ENCODE results near the gene PCSK9. TPM values are rescaled to one million over a fixed set of nuclear protein-coding genes. Genes with fewer than 3 reads are reported as not detected.

The PCSK9 gene
- total and polyA plus RNA-seq, 2 of the 4 experiments (the other 2 are of a cell fraction) = under 0.01 to 0.17 TPM

GRCh38 chr1:55021942-55022546, 17.3 kb upstream of the PCSK9 start:
- ChIA-PET POLR2A (ENCODE audit: unreplicated experiment) (no interaction called here), CTCF (interaction anchor here (0.6 to 2.1 kb wide), 14 partner anchors 14 to 137 kb away, joined by 3 to 35 read pairs (median 4); no protein-coding TSS in a partner anchor)
- Histone ChIP-seq H2AFZ (replicated peaks; ENCODE audit: low read length, poor library complexity) (peak overlapping the region; percentile 97), H2BK15ac (ENCODE audit: low read depth, low read length) (no peak overlapping the region; the same call in 2 of the 3 replicates), H3K9ac (ENCODE audit: low read depth, low read length) (peak overlapping the region; percentile 27; the same call in 1 of the 2 replicates), H3K27ac (ENCODE audit: insufficient read depth, low read length) (no peak overlapping the region), H2AK9ac (replicated peaks; ENCODE audit: low read depth, low read length, poor library complexity) (peak overlapping the region; percentile 83), H2BK5ac (ENCODE audit: low read depth, low read length, poor library complexity, severe bottlenecking) (no peak overlapping the region), H4K5ac (ENCODE audit: low read depth, low read length) (peak overlapping the region; percentile 86), H3K14ac (replicated peaks; ENCODE audit: low read depth, low read length) (no peak overlapping the region), H2BK20ac (ENCODE audit: low read depth, low read length) (0 out of 2 replicates have a peak overlapping the region, but pooled peaks have one; percentile 9), H3K4me1 (ENCODE audit: control insufficient read depth, insufficient read depth, low read length) (no peaks in the 10 kb centered on the region), H3K9me1 (ENCODE audit: insufficient read depth, low read length) (no peaks in the 10 kb centered on the region), H3K56ac (ENCODE audit: extremely low read depth, insufficient read depth, low read length) (no peak overlapping the region), H4K8ac (ENCODE audit: low read depth in 2 of 2, low read length in 2 of 2) (peak overlapping the region; percentile 88 to 94), H3K27me3 (ENCODE audit: control insufficient read depth, insufficient read depth, low read length) (peaks cover 29% of the 10 kb centered on the region), H3K36me3 (ENCODE audit: control insufficient read depth, insufficient read depth, low read length) (no peaks in the 10 kb centered on the region), H3K4ac (ENCODE audit: low read depth, low read length) (peak overlapping the region; percentile 84), H4K91ac (ENCODE audit: insufficient read depth, low read depth, low read length) (no peak overlapping the region), H3K4me2 (ENCODE audit: low read depth, low read length) (no peak overlapping the region), H3K4me3 (ENCODE audit: insufficient read depth, low read depth, low read length) (no peak overlapping the region), H3K9me3 (ENCODE audit: control insufficient read depth, insufficient read depth, low read length) (no peaks in the 10 kb centered on the region), H3K79me1 (ENCODE audit: low read depth in 1 of 2, low read length in 2 of 2) (no peaks in the 10 kb centered on the region), H2BK120ac (ENCODE audit: low read depth, low read length) (0 out of 2 replicates have a peak overlapping the region, but pooled peaks have one; percentile 55), H2AK5ac (ENCODE audit: low read depth, low read length) (0 out of 2 replicates have a peak overlapping the region, but pooled peaks have one; percentile 39), H3K18ac (ENCODE audit: low read depth, low read length) (no peak overlapping the region), H4K20me1 (ENCODE audit: insufficient read depth, low read length) (no peaks in the 10 kb centered on the region), H3K23ac (ENCODE audit: low read depth, low read length) (no peak overlapping the region)
- WGBS, 2 experiments (ENCODE audit: extremely low coverage in 2 of 2, insufficient read length in 1 of 2) = 8% methylated on average over 5 of the region's 15 CpGs; no CpG with 5 or more reads in 1 of the 2 experiments
- peak; percentile 100 for ATAC-seq (ENCODE audit: low read depth)
- DNase-seq = peak; percentile 88
- intact Hi-C loops (cut with micrococcal nuclease) (loop anchor here (1.0 kb wide), 2 partner anchors 72 to 77 kb away; no protein-coding TSS in a partner anchor), in situ Hi-C loops (cut with MboI; ENCODE audit: low sequenced_read_pairs) (no loop called here), dilution Hi-C loops (cut with HindIII; ENCODE audit: low sequenced_read_pairs, unreplicated experiment) (no loop called here)
- BruUV-seq (replicated peaks) = no TSS peak
- TF ChIP-seq MAZ (IDR thresholded peaks at IDR 0.05; ENCODE audit: borderline replicate concordance, low read depth, low read length) = no peak
- no peak for TF ChIP-seq ELK1 (IDR thresholded peaks at IDR 0.05; ENCODE audit: borderline replicate concordance, low read depth, low read length)
- no peak for TF ChIP-seq MXI1 (IDR thresholded peaks at IDR 0.05; ENCODE audit: borderline replicate concordance, low read depth, low read length)
- TF ChIP-seq BHLHE40 (IDR thresholded peaks at IDR 0.05; ENCODE audit: low read depth, low read length) = 0 out of 2 replicates have a peak, but pooled peaks have one; percentile 7
- no peak for TF ChIP-seq NFE2L2 (IDR thresholded peaks at IDR 0.05; ENCODE audit: low read depth, low read length)
- TF ChIP-seq MAFK (IDR thresholded peaks at IDR 0.05; ENCODE audit: low read depth, low read length) = no peak
- TF ChIP-seq RCOR1 (IDR thresholded peaks at IDR 0.05; ENCODE audit: insufficient replicate concordance, low read length) = peak; percentile 77
- TF ChIP-seq CHD1 (IDR thresholded peaks at IDR 0.05; ENCODE audit: low read depth, low read length) = no peak
- TF ChIP-seq USF2 (IDR thresholded peaks at IDR 0.05; ENCODE audit: low read depth, low read length) = 0 out of 2 replicates have a peak, but pooled peaks have one; percentile 10
- TF ChIP-seq SMC3 (IDR thresholded peaks at IDR 0.05; ENCODE audit: low read depth, low read length) = peak; percentile 86
- TF ChIP-seq CEBPB (IDR thresholded peaks at IDR 0.05; ENCODE audit: low read depth, low read length) = no peak
- peak; percentile 97 for TF ChIP-seq CTCF (conservative IDR thresholded peaks at IDR 0.05; ENCODE audit: low read depth, low read length)
- TF ChIP-seq RAD21 (IDR thresholded peaks at IDR 0.05; ENCODE audit: low read length) = peak; percentile 87
- peak; percentile 40; the same call in 1 of the 2 replicates for TF ChIP-seq POLR2A (IDR thresholded peaks at IDR 0.05; ENCODE audit: low read depth, low read length)

Measured in IMR-90 (cell line).